NCI-H460 (cell line): Measurements from ENCODE around the gene CMTM4. TPM values are rescaled to one million over a fixed set of nuclear protein-coding genes. Genes with fewer than 3 reads are reported as not detected.
"Not testable (repeated sequence)": the region's sequence is repeated elsewhere in the genome, so short reads cannot be mapped to it uniquely, and the experiment has no call there.

Source experiments
- DNase-seq: peaks from one replicate; pipeline ENCODE4 v3.0.0-alpha.2; 2016; ENCODE audit warnings: low read depth; ENCODE audit errors: extremely low read depth
- total RNA-seq: library from RNA; depleted of rRNA; stranded (reverse); fragments of >200 nt; shearing (Covaris generic); gene quantifications from 2 replicates; pipeline ENCODE4 v1.2.3, GENCODE V29; 2014

Gene CMTM4
- total RNA-seq, 1 experiment from 2014 or later = 64.5 TPM

GRCh38 chr16:66599726-66600125, 96.8 kb downstream of the CMTM4 start:
- DNase-seq = no peak

GRCh38 chr16:66598111-66598510, 98.4 kb downstream of the CMTM4 start:
- no peak for DNase-seq

GRCh38 chr16:66596986-66597848, 99.3 kb downstream of the CMTM4 start:
- no peak for DNase-seq

GRCh38 chr16:66596559-66596958, 100.0 kb downstream of the CMTM4 start:
- DNase-seq = not testable (repeated sequence)

GRCh38 chr16:66594739-66595138, 101.8 kb downstream of the CMTM4 start:
- DNase-seq = no peak

- no peak for DNase-seq
Measured at GRCh38 chr16:66592814-66593213, 103.7 kb downstream of the CMTM4 start.

GRCh38 chr16:66592241-66592640, 104.3 kb downstream of the CMTM4 start:
- DNase-seq = no peak

- DNase-seq = no peak
Measured at GRCh38 chr16:66591018-66591417, 105.5 kb downstream of the CMTM4 start.

- DNase-seq = no peak
Measured at GRCh38 chr16:66590322-66590721, 106.2 kb downstream of the CMTM4 start.

GRCh38 chr16:66588981-66589713, 107.4 kb downstream of the CMTM4 start:
- DNase-seq = no peak

GRCh38 chr16:66587881-66588600, 108.5 kb downstream of the CMTM4 start:
- no peak for DNase-seq

- DNase-seq = no peak
Measured at GRCh38 chr16:66585481-66586239, 110.9 kb downstream of the CMTM4 start.

GRCh38 chr16:66581246-66581952, 115.1 kb downstream of the CMTM4 start:
- no peak for DNase-seq

GRCh38 chr16:66580605-66581209, 115.8 kb downstream of the CMTM4 start:
- peak; percentile 32 for DNase-seq

GRCh38 chr16:66578651-66579531, 117.7 kb downstream of the CMTM4 start, which contains the start of gene CMTM2:
Gene CMTM2 (plus strand): TSS chr16:66579463. CDS start chr16:66579608, 145 bp downstream.
- no peak for DNase-seq

- no peak for DNase-seq
Measured at GRCh38 chr16:66576296-66576695, 120.2 kb downstream of the CMTM4 start.

- DNase-seq = no peak
Measured at GRCh38 chr16:66575060-66575459, 121.5 kb downstream of the CMTM4 start.

GRCh38 chr16:66574531-66574930, 122.0 kb downstream of the CMTM4 start:
- no peak for DNase-seq
